Right forelimb (tissue), 1 donor: Measurements from ENCODE around the gene ADM2.
A peak's percentile ranks its signal among the peaks of the same experiment; 100 is the strongest.

Experiments
- DNase-seq: peaks from one replicate; pipeline ENCODE4 v3.0.0-alpha.2; 2018

Gene ADM2

GRCh38 chr22:50469377-50470305 lies 11.7 kb upstream of the ADM2 start:
- DNase-seq = no peak

GRCh38 chr22:50470491-50470890 lies 10.9 kb upstream of the ADM2 start:
- no peak for DNase-seq

DNA sequence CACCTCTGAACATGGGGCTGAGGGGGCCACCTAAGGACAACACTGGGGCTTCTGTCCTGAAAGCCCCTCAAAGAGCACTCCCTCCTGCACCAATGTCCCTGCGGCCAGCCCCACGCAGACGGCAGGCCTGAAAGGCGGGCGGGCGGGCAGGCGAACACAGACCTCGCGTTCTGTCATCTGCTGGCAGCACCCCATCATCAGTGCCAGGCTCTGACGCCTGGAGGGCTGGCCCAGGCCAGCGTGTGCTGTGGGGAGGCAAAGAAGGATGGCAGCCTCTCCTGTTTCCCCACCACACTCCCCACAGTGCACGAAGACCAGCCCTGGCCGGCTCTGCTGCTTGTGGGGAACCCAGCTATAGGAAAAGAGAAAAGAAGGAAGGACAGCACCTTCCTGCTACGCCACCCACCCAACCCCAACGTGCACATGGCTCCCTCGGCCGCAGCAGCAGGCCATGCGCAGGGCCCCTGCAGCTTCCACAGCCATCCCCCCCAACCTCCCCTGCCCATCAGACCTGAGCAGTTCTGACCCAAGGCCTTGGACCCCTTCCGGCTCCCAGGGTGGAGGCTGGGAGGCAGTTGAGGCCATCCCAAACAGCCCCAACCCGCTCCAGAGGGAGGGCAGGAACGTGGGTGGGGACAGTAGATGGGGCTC lies 10.0 kb upstream of the ADM2 start:
- no peak for DNase-seq

DNA sequence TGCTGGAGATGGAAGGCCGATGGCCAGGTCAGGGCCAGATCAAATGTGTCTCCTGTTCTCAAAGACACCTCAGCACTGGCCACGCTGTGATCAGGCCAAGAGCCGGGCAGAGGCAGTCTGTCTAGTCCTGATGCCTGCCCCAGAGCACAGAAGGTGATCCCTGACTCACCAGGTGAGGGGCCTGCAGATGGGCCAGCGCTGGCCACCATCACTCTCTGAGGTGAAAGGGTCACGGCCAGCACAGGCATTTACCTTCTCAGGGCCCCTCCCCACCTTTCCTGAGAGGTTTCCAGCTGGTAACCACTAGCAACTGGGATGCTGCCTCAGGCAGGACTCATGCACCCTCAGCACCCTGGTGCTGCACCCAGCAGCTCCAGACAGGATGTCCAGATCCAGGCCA lies 9.4 kb upstream of the ADM2 start:
- no peak for DNase-seq

GRCh38 chr22:50473088-50473487 lies 8.3 kb upstream of the ADM2 start:
- DNase-seq = no peak

GRCh38 chr22:50473855-50474671 lies 7.3 kb upstream of the ADM2 start:
- peak; percentile 64 for DNase-seq

DNA sequence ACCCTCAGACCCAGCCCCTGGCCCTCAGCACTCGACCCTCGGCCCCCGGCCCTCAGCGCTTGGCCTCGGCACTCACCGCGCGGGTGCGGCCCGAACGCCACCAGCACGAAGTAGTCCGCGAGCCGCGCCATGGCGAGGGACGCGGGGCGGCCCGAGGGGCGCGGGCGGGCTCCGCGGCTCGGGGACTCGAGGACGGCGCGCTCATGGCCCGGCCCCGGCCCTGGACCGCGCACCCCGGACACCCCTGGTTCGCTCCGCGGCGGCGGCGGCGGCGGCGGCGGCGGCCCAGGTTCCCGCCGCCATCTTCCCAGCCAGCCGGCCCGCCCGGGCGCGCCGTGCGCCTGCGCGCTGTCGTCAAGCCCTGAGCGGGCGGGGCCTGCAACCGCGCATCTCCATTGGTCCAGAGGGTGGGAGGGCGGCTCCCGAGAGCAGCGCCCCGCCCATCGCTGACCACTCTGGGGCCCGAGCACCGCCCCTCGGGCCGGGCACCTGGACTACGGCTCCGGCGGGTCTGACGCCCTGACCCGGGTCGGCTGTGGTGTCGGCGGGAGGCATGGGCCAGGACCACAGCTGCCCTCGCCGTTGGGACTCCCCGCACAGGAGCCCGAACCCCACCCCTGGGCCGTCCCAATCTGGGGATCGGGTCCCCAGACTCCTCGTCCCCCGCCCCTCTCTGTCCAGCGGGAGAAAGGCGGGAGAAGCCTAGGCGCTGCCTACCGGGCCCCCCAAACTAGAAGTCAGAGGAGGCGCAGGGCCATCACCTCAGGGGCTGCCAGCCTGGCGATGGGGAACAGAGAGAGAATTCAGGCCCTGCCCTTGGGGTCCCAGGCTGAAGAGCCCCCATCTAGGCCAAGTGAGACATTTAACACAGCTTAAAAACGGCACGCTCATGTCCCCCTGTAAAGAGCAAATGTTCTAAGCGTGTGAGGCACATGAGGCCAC lies 6.4 kb upstream of the ADM2 start, which contains the start of gene SBF1:
Gene SBF1 (minus strand): TSS at position 326 of the 942 bp plus-strand sequence. CDS start 195 bp downstream, at position 131.
- peak; percentile 94 for DNase-seq

- DNase-seq = no peak
Observed at GRCh38 chr22:50475652-50476002, 5.7 kb upstream of the ADM2 start.

GRCh38 chr22:50476868-50477267 lies 4.5 kb upstream of the ADM2 start:
- no peak for DNase-seq

- no peak for DNase-seq
Observed at GRCh38 chr22:50477923-50478322, 3.4 kb upstream of the ADM2 start.

DNA sequence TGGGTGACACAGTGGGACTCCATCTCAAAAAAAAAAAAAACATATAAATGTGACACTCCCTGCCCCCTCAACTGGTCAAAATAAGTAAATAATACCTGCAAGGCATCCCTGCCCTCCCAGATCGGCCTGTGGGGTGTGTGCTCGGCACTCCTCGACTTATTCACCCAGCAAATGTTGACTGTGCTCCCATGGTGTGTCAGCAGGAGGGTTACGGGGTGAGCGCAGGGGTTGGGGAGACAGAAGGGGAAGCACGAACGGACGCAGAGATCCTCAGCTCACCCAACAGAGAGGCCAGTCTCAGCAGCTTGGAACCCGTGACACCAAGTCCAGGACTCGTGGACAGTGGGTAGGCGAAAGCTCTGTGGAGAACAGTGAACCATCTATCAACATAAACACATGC lies 1.6 kb upstream of the ADM2 start:
- DNase-seq = no peak

GRCh38 chr22:50481045-50481439 lies 301 bp upstream of the ADM2 start:
- DNase-seq = no peak

GRCh38 chr22:50482107-50483074 lies 1.0 kb downstream of the ADM2 start:
- DNase-seq = no peak

- no peak for DNase-seq
Observed at GRCh38 chr22:50483106-50483505, 1.8 kb downstream of the ADM2 start.

GRCh38 chr22:50483556-50483955 lies 2.2 kb downstream of the ADM2 start:
- no peak for DNase-seq

GRCh38 chr22:50483977-50484853 lies 2.9 kb downstream of the ADM2 start:
- no peak for DNase-seq

- DNase-seq = no peak
Observed at GRCh38 chr22:50485221-50486131, 4.1 kb downstream of the ADM2 start.

DNA sequence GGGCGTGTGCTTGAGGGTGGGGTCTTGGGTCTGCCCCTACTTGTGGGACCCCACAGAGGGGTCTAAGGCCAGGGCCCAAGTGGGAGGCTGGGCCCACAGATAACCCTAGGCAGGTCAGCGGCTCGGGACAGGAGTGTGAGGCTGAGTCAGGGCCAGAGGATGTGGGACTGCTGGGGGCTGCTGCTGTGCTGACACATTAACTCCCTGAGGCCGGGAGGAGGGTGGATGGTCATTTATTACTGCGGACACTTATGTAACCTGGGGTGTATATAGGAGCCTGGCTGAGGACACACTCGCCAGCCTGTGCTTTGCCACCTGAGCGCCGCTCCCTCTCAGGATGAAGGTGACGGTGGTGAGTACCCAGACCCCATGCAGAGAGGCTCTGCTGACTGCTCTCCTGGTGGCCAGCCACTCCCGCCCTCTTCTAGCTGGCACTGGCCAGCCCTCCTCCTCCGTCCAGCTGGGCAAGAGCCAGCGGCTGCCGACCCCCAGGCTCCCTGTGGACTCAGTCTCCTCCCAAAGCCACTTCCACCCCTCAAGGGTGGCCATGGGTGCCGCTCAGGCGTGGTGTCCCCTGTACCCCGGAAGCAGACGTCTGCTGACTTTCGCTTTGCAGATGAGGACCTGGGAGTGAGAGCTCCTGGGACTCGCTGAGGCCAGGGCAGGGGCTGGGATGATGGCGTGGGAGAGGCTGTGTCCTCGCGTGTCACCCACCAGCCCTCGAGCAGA lies 5.4 kb downstream of the ADM2 start, which contains the start of gene MIOX:
Gene MIOX (plus strand): TSS at position 299 of the 729 bp plus-strand sequence. CDS start 39 bp downstream, at position 338.
- no peak for DNase-seq
